HL-60/S4 (cell line): Measurements from ENCODE around the gene TRIM56.
"Not testable (repeated sequence)": the region's sequence is repeated elsewhere in the genome, so short reads cannot be mapped to it uniquely, and the experiment has no call there.

ENCODE experiments used
- in situ Hi-C: fragments of 300-500 bp; cut with MboI; formaldehyde crosslinking; loops from 2 replicates; pipeline ENCODE4 v1.14.3; 2022; ENCODE audit warnings: low sequenced_read_pairs

TRIM56 gene

DNA sequence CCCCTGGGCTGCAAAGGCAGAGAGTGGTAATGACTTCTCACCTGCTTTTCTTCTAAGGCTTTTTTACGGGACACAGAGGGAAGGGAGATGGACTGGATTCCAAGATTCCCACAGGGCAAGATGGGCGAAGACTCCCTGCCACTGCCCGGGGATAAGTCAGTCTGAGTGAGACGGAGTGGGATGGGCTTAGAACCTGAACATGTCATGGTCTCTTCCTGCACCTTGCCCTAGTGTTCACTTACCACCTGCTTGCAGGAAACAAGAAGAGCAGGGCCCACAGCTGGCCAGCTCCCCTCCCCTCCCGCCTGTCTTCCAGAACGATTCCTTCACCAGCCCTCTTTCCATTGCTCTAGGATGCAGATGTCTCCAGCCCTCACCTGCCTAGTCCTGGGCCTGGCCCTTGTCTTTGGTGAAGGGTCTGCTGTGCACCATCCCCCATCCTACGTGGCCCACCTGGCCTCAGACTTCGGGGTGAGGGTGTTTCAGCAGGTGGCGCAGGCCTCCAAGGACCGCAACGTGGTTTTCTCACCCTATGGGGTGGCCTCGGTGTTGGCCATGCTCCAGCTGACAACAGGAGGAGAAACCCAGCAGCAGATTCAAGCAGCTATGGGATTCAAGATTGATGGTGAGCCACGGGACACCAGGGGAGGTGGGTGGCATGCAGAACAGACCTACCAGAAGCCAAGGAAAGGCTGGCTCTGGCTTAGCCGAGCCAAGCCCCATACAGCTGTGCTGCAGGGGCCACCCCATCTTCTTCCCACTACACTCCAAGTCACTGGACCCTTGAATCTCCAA lies 43.0 kb downstream of the TRIM56 start:
- in situ Hi-C loops: no loop called here

DNA sequence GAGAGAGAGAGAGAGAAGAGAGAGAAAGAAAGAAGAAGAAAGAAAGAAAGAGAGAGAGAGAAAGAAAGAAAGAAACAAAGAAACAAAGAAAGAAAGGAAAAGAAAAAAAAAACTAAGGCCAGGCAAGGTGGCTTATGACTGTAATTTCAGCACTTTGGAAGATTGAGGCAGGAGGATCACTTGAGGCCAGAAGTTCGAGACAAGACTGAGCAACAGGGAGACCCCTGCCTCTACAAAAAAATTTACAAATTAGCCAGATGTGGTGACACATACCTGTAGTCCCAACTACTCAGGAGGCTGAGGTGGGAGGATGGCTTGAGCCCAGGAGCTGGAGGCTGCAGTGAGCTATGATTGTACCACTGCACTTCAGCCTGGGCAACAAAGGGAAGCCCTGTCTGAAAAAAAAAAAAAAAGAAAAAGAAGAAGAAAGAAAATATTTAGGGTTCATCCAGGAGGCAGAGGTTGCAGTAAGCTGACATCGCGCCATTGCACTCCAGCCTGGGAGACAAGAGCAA lies 44.4 kb downstream of the TRIM56 start:
- in situ Hi-C loops: no loop called here

DNA sequence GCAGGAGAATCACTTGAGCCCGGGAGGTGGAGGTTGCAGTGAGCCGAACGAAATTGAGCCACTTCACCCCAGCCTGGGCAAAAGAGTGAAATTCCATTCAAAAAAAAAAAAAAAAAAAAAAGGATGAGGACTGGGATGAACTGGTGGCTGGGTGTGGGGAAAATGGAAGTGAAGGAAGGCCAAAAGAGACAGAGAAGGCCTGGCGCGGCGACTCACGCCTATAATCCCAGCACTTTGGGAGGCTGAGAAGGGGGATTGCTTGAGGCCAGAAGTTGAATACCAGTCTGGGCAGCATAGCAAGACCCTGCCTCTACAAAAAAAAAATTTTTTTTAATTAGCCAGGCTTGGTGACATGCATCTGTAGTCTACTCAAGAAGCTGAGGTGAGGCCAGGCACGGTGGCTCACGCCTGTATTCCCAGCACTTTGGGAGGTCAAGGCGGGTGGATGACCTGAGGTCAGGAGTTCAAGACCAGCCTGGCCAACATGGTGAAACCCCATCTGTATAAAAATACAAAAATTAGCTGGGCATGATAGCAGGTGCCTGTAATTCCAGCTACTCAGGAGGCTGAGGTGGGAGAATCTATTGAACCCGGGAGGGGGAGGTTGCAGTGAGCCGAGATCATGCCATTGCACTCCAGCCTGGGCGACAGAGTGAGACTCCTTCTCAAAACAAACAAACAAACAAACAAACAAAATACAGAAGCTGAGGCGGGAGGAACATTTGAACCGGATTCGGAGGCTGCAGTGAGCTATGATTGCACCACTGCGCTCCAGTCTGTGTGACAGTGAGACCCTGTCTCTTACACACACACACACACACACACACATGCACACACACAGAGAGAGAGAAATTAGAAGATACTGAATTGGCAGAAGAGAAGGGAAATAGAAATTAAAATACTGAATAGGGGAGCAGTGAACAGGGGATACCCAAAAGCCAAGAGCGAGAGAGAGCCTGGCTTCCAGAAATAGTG lies 47.6 kb downstream of the TRIM56 start:
- in situ Hi-C loops: not testable (repeated sequence)

DNA sequence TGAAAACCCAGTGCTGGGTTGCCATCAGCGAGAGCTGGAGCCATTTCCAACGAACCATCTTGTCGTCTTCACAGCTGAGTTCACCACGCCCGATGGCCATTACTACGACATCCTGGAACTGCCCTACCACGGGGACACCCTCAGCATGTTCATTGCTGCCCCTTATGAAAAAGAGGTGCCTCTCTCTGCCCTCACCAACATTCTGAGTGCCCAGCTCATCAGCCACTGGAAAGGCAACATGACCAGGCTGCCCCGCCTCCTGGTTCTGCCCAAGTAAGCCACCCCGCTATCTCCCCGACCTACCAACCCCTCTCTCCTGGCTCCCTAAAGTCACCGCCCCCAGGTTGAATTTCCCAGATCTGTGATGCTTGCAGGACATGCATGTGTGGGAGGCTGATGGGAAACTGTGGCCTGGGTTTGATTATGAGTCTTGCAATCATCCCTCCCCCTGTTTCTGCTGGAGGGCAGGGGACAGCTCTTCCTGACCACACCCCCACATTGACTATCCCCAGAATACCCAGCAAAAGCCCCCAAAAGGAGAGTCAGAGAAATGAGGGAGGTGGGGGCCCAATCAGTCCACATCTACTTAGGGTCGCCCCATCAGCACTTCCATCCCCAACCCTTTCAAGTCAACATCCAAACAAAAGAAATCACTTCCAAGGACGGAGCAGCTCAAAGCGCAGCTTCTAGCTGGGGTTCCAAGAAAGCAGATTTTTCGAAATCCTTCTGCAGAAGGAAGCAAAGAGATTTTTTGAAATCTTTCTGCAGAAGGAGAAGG lies 48.5 kb downstream of the TRIM56 start:
- in situ Hi-C loops: no loop called here

DNA sequence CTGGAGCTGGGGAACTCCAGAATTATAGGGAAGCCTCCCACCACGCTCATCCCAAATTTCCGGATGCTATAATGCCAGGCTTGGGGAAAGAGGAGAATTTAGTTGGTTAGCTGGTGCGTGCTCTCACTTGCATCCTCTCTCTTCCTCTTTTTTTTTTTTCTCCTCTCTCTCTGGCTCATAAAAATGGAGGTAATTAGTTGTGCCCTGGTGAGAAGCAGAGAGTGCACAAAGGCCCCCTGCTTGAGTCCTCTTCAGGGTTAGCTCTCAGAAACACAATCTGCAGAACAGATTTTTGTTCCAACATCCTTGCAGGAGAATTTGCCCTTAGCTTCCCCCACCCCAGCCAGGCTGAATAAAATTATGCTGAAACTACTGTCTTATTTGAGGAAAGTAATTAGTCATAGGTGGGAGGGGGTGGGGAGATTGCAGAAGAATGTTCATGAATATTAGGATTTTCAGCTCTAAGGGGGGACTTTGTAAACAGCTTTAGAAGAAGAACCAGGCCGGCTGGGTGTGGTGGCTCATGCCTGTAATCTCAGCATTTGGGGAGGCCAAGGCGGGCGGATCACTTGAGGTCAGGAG lies 49.2 kb downstream of the TRIM56 start:
- in situ Hi-C loops: no loop called here

DNA sequence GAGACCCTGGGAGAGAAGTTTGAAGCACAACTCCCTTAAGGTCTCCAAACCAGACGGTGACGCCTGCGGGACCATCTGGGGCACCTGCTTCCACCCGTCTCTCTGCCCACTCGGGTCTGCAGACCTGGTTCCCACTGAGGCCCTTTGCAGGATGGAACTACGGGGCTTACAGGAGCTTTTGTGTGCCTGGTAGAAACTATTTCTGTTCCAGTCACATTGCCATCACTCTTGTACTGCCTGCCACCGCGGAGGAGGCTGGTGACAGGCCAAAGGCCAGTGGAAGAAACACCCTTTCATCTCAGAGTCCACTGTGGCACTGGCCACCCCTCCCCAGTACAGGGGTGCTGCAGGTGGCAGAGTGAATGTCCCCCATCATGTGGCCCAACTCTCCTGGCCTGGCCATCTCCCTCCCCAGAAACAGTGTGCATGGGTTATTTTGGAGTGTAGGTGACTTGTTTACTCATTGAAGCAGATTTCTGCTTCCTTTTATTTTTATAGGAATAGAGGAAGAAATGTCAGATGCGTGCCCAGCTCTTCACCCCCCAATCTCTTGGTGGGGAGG lies 52.5 kb downstream of the TRIM56 start:
- in situ Hi-C loops: loop anchor here (5.0 kb wide), 1 partner anchor 40 kb away; no protein-coding TSS in a partner anchor

DNA sequence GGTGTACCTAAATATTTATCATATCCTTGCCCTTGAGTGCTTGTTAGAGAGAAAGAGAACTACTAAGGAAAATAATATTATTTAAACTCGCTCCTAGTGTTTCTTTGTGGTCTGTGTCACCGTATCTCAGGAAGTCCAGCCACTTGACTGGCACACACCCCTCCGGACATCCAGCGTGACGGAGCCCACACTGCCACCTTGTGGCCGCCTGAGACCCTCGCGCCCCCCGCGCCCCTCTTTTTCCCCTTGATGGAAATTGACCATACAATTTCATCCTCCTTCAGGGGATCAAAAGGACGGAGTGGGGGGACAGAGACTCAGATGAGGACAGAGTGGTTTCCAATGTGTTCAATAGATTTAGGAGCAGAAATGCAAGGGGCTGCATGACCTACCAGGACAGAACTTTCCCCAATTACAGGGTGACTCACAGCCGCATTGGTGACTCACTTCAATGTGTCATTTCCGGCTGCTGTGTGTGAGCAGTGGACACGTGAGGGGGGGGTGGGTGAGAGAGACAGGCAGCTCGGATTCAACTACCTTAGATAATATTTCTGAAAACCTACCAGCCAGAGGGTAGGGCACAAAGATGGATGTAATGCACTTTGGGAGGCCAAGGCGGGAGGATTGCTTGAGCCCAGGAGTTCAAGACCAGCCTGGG lies 53.1 kb downstream of the TRIM56 start:
- in situ Hi-C loops: loop anchor here (5.0 kb wide), 1 partner anchor 41 kb away; no protein-coding TSS in a partner anchor

DNA sequence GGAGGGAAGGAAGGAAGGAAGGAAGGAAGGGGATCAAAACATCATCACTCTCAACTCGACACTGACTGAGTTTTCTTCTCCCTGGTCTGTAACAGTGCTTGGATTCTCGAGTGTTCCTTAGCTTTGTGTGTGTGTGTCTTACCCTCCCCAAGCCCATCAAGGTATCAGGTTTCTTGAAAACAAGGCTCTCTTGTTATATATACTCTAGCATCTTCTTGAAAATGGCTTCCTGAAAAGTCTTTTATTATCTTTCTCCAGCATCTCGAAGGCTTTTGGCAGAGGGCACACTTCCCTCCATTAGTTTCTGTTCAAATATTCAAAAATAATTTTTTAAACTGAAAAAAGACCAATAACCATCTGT lies 55.0 kb downstream of the TRIM56 start:
- in situ Hi-C loops: loop anchor here (10.0 kb wide), 1 partner anchor 144 kb away; no protein-coding TSS in a partner anchor

DNA sequence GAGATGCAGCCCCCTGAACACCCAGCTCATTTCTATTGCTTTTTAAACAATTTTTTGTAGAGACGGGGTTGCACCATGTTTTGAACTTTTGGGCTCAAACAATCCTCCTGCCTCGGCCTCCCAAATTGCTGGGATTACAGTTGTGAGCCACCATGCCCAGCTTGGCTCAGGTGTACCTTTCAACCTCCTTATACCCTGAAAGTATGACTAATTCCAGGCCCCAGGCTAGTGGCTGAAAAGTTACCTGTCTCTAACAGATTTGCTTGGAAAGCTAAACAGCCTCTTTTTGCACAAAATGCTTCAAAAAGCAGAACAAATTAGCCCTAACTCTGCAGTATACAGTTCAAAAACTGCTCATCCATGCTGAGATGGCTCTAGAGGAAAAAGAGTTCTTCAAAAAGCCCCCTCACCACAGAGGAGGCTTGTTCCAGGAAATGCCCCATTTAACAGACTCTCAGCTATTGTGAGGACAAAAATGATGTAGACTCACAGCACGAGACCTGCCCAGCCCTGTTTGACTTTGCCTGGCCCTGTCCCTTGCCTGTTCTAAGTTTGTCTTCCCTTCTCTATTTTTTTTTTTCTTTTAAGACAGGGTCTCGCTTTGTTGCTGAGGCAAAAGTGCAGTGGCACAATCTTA lies 55.6 kb downstream of the TRIM56 start:
- in situ Hi-C loops: loop anchor here (10.0 kb wide), 1 partner anchor 144 kb away; no protein-coding TSS in a partner anchor
